Nephron (organoid): ENCODE results near the gene DRC3.

Source experiments
- H3K27ac Mint-ChIP-seq, 3 experiments: 2 replicates each; pipeline ENCODE4 v1.8.0; 2020; ENCODE audit warnings: mixed read lengths in 3 of 3, mild to moderate bottlenecking in 2 of 3, moderate library complexity in 1 of 3
- H3K27me3 Mint-ChIP-seq: 2 replicates; pipeline ENCODE4 v1.8.0; 2021; ENCODE audit warnings: low read depth, mild to moderate bottlenecking, moderate library complexity, mixed read lengths
- H3K36me3 Mint-ChIP-seq: 2 replicates; pipeline ENCODE4 v1.8.0; 2020; ENCODE audit warnings: low read depth, mixed read lengths
- H3K4me1 Mint-ChIP-seq: 2 replicates; pipeline ENCODE4 v1.8.0; 2020; ENCODE audit warnings: mixed read lengths
- H3K4me3 Mint-ChIP-seq, 3 experiments: 2 replicates each; pipeline ENCODE4 v1.8.0; 2020; ENCODE audit warnings: mild to moderate bottlenecking in 3 of 3, mixed read lengths in 3 of 3, moderate library complexity in 2 of 3
- H3K9me3 Mint-ChIP-seq: 2 replicates; pipeline ENCODE4 v1.8.0; 2020; ENCODE audit warnings: mixed read lengths
- CTCF ChIP-seq, 3 experiments: fragments of 200-600 bp; sonication (generic); IDR thresholded peaks; one replicate each; pipeline ENCODE4 v1.5.0; 2021; ENCODE audit warnings: antibody characterized with exemption in 3 of 3; ENCODE audit not compliant: unreplicated experiment in 3 of 3

Gene DRC3

GRCh38 chr17:17963694-17964436, 8.8 kb upstream of the DRC3 start:
- H3K4me3 Mint-ChIP-seq, result no peak overlapping the region
- no peak overlapping the region for H3K27ac Mint-ChIP-seq
- peaks cover 4% of the 10 kb centered on the region for H3K36me3 Mint-ChIP-seq
- no peaks in the 10 kb centered on the region for H3K9me3 Mint-ChIP-seq
- H3K4me1 Mint-ChIP-seq, result peaks cover 49% of the 10 kb centered on the region
- TF ChIP-seq CTCF (IDR thresholded peaks at IDR 0.05; ENCODE audit: unreplicated experiment in 3 of 3), result no peak
- H3K27me3 Mint-ChIP-seq, result no peaks in the 10 kb centered on the region

GRCh38 chr17:17964710-17965109, 8.0 kb upstream of the DRC3 start:
- H3K4me1 Mint-ChIP-seq, result peaks cover 45% of the 10 kb centered on the region
- H3K36me3 Mint-ChIP-seq, result peaks cover 4% of the 10 kb centered on the region
- no peak for TF ChIP-seq CTCF (IDR thresholded peaks at IDR 0.05; ENCODE audit: unreplicated experiment in 3 of 3)
- no peaks in the 10 kb centered on the region for H3K9me3 Mint-ChIP-seq
- H3K27me3 Mint-ChIP-seq, result no peaks in the 10 kb centered on the region
- no peak overlapping the region for H3K27ac Mint-ChIP-seq
- no peak overlapping the region for H3K4me3 Mint-ChIP-seq

- Mint-ChIP-seq H3K4me1 (peaks cover 45% of the 10 kb centered on the region), H3K36me3 (peaks cover 4% of the 10 kb centered on the region), H3K4me3 (no peak overlapping the region), H3K27me3 (no peaks in the 10 kb centered on the region), H3K9me3 (no peaks in the 10 kb centered on the region), H3K27ac (peak overlapping the region in 2 of 3 experiments; percentile 2 to 10)
- no peak for TF ChIP-seq CTCF (IDR thresholded peaks at IDR 0.05; ENCODE audit: unreplicated experiment in 3 of 3)
Observed at GRCh38 chr17:17965152-17965721, 7.4 kb upstream of the DRC3 start.

GRCh38 chr17:17966399-17966798, 6.3 kb upstream of the DRC3 start:
- no peak overlapping the region for H3K4me3 Mint-ChIP-seq

GRCh38 chr17:17970699-17971430, 1.8 kb upstream of the DRC3 start:
- peak overlapping the region; percentile 42 to 74 (median 46) for H3K27ac Mint-ChIP-seq
- H3K9me3 Mint-ChIP-seq, result no peaks in the 10 kb centered on the region
- TF ChIP-seq CTCF (IDR thresholded peaks at IDR 0.05; ENCODE audit: unreplicated experiment in 3 of 3), result no peak
- H3K27me3 Mint-ChIP-seq, result no peaks in the 10 kb centered on the region
- H3K4me3 Mint-ChIP-seq, result peak overlapping the region; percentile 85 to 90 (median 90)
- peaks cover 48% of the 10 kb centered on the region for H3K4me1 Mint-ChIP-seq
- H3K36me3 Mint-ChIP-seq, result no peaks in the 10 kb centered on the region

More at GRCh38 chr17:17966399-17966798, 6.3 kb upstream of the DRC3 start:
- H3K4me1 Mint-ChIP-seq, result peaks cover 51% of the 10 kb centered on the region
- no peak for TF ChIP-seq CTCF (IDR thresholded peaks at IDR 0.05; ENCODE audit: unreplicated experiment in 3 of 3)
- no peaks in the 10 kb centered on the region for H3K27me3 Mint-ChIP-seq
- H3K36me3 Mint-ChIP-seq, result peaks cover 4% of the 10 kb centered on the region
- peak overlapping the region in 1 of 3 experiments; percentile 39 for H3K27ac Mint-ChIP-seq
- H3K9me3 Mint-ChIP-seq, result no peaks in the 10 kb centered on the region
